HG03095 (cell line): ENCODE measurements around the gene CCNE1.

ENCODE experiments used
- ATAC-seq: cut with Tn5 transposase; IDR thresholded peaks from one replicate; pipeline ENCODE4 v1.9.1; 2021; ENCODE audit warnings: moderate library complexity; ENCODE audit not compliant: unreplicated experiment

Gene CCNE1

DNA sequence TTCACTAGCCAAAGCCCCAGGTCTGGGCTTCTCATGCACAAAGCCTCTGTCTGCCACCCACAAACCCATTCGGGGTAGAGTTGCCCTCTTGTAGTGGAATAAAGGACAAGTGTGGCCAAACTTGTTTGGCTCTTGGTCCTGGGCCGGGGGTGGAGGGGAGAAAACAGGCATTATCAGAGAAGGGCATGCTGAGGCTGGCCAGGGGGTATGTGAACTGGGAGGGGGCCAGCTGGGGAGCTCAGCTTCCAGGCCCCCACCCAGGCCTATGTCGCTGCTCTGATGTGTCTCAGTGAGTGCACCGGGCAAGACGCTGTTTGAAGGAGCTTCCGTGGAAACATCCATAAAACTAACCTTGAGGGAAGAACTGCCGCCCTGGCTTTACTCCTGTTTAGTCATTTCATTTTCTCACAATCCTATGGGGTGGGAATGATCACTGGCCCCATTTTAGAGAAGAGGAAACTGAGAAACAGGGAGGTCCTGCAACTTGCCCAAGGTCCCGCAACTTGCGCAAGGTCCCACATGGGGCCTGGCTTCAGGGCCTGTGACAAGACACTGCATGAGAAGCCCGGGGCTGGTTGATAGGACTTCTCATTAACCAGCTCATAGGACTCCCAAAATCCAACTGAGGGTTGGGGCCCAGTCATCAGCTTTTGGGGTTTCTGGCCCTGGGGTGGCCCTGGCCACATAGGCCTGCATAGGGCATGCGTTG, 30.8 kb downstream of the CCNE1 start:
- ATAC-seq: no peak

DNA sequence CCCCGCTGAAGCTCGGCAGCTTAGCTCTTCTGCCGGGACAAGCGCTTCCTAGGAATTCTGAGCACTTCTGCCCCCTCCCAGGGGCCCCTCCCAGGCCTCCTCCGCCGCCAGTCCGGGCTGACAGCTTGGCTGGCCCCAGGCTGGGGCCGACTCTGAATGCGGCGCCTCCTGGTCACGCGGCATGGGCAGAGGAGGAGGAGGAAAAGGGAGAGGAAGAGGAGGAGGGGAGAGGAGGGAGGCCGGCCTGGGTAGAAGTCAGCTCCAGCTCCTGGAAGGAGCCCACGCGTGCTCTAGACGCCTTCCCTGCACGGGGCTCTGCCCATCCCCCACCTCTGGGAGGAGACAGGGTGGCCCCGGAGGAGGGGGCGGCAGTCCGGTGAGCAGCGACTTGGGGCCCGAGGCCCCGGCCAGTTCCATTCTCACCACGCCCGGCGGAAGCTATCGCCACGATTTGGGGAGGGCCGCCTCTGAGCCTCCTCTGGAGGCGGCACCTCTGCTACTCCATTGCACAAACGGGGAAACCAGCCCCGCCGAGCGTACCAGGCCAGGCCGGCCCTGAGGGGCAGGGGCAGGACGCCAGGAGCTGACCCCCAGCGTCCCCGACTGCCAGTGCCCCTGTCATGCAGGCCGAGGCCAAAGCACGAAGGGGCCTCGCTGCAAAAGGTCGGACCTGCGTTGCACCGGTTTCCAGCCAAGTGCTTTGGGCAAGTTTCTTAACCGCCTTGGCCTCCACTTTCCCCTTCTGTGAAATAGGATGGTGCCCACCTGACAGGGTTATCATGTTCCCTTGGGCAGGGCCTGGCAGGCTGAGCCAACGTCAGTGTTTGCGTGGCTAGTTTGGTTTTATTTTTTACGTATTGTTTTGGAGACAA, 31.6 kb downstream of the CCNE1 start:
- no peak for ATAC-seq

DNA sequence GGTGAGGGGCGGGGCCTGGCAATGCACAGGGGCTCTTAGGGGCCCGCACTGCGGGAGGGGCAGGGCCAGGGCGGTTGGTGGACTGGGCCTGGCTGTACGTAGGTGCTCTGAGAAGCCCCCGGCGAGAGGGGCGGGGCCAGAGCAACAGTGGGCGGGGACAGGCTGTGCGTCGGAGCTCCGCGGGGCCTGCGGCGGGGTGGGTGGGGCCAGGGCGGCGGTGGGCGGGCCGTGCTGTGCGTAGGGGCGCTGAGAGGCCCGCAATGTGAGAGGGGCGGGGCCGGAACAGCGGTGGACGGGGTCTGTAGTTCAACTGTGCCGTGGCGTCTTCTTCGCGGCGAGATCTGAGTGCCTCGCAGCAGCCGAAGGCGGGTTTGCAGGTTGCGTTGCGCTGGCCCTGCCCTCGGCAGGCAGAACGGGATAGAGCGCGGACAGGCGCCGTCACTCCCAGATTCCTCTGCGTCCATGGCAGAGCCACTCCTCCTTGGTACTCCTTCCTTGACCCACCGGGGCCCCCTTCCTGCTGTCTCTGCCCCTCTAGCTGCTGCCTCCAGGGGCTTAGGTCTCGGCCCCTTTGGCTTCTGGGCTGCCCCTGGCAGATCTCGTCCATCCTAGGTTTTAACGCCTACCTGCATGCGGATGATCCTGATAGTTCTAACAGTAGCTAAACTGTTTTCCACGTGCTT, 33.2 kb downstream of the CCNE1 start:
- ATAC-seq: peak; percentile 69

DNA sequence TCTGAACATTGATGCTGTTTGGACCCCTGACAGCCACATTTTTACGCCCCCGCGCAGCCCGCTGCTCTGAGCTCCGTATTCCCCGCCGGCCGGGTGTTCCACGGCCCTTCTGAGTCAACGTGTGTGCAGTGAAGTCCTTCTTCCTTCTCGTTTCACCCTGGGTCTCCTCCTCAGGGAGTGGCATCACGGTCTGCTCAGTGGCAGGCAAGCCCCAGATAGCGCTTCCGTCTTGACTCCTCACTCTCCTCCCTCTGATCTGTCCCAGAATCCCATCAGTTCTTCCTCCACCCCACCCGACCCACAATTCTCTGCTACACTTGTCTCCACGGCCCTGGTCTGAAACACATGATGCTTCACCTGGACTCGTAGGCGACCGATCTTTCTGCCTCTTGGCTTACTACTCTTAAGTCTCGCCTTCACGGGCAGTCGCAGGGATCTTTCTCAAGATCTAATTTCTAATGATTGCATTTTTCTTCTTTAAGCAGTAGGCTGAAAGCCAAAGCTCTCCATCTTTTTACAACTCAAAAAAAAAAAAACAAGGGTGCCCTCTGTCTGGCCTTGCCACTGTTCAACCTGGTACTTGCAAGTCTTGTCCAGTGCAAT, 33.9 kb downstream of the CCNE1 start:
- ATAC-seq: no peak

DNA sequence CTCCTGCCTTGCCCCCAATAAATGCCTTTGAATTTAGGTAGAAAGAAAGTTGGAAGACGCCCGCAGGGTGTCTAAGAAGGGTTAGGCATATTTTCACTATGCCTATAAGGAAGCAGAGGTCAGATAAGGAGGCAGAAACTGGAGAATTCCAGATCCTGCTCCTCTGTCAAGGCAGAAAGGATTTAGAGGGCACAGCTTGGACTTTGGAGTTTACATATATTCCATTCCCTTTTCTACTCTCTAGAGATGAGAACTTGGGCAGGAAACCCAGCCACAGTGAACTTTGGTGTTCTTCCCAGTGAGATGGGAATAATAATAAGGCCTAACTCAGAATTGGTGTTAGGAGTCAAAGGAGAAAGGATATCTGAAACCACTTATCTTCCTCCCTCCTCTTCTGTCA, 37.4 kb downstream of the CCNE1 start:
- no peak for ATAC-seq

DNA sequence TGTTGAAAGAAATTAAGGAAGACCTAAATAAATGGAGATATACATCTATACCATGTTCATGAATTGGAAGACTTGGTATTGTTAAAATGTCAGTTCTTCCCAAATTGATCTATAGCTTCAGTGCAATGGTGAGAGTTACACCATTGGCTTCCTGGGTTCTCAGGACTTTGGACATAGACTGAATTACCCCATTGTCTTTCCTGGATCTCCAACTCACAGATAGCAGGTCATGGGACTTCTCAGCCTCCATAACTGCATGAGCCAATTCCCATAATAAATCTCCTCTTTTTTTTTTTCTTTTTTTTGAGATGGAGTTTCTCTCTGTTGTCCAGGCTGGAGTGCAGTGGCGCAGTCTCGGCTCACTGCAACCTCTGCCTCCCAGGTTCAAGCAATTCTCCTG, 38.7 kb downstream of the CCNE1 start:
- ATAC-seq: no peak

DNA sequence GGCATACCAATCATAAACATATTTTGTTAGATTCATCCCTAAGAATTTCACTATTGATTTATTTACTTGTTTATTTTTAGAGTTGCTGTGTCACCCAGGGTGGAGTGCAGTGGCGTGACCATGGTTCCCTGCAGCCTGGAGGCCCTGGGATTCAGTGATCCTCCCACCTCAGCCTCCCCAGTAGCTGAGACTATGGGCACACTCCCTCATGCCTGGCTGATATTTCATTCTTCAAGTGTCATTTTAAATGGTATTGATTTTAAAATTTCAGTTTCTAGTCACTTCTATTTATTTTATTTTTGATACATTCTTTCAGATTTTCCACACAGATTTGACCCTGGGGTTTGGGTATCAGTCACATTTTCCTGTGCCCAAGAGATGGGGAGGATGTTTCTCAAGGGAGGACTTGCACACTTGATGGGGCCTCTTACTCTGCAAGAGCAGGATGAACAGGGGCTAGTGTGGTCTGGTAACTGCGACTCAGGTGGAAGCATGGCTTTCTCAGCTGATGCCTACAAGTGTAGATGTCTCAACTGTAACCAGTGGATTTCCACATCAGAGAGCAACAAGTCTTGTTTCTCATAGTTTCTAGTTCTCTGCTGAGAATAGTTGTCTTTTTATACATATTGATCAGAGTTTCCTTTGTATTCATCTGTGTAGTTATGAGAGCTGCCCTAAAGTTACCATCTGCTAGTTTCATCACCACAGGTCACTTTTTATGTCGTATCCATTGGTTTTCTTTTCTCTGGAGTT, 40.2 kb downstream of the CCNE1 start:
- peak; percentile 73 for ATAC-seq

DNA sequence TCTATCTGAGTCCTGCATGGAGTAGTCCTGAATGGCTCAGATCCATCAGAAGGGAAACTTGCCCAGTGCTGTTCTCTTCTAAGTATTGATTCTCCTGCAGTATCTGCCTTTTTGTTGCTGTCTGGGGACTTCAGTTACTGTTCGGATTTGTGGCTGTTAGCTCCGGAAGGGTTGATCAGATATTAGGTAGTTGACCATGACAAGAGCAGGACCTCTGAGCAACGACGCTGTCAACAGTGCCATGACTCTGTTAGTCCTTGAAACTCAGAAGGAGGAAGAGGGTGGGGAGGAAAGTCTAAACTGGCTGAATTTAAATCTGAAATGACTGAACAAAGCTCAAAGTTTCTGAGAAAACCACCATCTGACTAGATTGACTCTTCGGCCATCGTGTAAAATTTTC, 42.2 kb downstream of the CCNE1 start:
- ATAC-seq: no peak

DNA sequence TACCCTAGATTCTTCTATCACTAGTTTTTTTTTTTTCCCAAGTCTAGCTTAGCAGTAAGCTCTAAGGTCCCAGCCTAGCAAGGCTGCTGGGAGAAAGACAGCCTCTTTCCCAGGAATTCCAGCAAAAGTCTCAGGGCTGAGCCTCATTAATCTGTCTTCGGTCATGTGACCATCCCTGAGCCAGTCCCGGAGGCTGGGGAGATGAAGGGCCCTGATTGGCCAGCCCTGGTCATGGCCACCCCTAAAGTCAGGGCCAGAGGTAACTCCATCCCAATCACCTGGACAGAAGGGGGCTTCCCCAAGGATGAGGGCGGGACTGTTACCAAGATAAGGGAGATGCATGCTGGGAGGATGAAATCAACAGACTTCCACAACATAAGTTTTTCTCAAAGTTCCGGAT, 43.3 kb downstream of the CCNE1 start:
- ATAC-seq: no peak

DNA sequence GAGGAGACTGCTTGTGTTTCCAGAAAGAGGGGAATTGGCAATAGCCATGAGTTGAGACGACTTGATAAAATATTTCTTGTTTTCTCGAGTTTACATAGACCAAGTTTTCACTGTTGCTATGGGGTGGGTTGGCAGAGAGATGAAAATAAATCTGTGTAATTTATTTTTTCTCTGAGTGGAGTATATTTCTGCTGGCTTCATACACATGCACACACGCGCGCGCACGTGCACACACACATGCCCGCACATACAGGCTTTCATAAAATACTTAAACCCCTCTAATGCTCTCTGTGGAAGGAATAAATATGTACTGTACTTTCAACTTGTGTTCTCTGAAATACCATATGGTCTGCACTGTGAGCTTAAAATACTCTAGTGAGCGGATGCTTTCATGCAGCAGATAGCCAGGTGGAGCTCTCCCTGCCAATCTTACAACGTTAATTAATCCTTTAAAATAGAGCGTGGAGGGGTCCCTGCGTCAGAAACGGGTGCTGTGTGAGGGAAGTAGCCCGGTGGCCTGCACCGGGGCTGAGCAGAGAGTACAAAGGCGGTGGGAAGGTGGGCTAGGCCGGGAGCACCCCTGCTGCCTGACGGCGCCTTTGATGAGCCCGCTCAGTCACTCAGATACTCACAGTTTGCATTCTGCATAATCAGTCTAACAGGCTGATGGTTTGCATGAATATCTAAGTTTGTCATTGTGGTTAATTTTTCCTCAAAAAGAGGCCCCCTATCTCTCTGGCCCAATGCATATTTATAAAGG, 44.1 kb downstream of the CCNE1 start:
- ATAC-seq: no peak

DNA sequence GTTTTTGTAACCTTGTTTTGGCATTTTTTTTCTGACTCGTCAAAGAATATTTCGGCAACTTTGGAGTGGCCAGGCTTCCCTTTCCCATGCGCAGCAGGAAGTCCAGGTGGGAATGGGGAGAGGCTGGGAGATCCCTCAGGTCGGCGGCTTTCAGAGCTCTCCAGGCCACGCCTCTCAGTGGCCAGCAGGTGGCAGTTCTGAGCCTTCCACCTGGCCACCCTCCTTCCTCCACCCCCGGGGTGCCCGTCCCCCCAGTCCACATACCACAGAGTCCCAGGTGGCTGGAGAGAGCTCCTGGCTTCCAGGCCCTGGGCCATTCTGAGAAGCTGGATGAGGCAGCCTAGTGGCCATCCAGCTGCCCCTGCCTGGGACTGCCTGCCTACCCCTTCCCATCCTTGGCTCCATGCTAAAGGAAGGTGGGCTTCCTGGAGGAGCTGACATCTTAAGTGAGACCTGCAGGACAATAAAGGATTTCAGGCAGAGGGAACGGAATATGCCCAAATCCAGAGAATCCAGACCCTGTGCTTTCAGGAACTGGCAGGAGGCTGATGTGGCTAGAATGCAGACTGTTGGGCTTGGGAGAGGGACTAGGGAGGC, 46.3 kb downstream of the CCNE1 start:
- ATAC-seq: no peak

DNA sequence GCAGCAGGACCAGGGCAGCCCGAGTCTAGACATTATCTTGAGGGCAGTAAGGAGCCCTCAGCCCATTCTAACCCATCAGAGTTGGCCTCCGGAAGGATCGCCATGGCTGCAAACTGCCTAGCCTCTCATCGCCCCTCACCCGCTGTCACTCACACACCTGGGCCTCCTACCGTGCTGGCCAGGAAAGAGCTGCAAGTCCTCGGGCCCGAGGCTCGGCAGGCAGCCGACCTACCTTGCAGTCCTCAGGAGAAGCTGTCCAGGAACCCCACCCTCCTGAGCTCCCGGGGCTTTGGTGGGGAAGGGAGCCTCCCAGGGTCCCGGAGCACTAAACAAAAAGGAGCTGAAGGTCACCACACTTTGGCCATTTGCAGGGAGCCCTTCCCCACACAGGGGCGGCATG, 46.8 kb downstream of the CCNE1 start:
- no peak for ATAC-seq

DNA sequence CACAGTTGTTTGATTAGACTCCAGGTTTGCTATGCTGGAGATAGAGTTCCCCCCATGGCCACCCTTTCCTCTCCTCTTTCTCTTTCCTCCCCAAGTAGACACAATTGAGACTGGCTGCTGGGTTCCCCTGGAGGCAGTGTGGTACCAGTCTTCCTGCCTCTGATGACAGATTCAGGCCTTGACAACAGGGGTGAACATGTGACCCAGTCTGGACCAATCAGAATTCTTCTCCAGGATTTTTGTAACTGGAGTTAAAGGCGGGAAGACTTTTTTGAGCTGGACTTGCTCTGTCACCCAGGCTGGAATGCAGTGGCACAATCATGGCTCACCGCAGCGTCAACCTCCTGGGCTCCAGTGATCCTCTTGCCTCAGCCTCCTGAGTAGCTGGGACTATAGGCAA, 48.7 kb downstream of the CCNE1 start:
- ATAC-seq: no peak

DNA sequence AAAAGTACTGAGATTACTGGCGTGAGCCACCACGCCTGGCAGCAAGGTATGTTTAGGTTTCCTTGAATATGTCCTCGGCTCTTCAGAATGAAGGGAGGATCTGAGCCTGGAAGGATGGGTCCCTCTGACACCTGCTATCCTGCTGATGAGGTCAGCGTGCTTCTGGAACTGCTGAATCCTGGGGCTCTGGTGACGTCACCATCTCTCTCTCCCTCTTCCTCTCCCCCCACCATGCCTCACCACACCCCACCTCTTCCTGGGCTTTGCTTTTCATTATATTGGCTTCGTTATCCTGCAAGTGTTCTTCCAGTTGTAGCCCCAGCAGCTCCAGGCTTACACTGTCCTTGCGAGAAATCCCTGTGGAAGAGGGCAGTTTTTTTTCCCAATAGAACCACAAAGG, 49.8 kb downstream of the CCNE1 start:
- no peak for ATAC-seq

DNA sequence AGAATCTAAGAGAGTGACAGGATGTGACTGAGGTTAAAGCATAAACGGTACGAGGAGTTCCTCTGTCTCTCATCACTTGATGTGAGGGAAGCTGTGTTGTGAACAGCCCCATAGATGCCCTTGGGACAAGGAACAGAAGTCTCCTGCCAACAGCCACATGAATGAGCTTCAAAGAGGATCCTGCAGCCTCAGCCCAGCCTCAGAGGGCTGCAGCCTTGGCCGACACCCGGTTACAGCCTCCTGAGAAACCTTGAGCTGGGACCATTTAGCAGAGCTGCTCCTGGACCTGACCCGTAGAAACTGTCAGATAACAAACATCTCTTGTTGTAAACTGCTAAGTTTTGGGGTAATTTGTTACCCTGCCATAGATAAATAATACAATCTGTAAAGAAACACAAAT, 54.2 kb downstream of the CCNE1 start:
- ATAC-seq: no peak

DNA sequence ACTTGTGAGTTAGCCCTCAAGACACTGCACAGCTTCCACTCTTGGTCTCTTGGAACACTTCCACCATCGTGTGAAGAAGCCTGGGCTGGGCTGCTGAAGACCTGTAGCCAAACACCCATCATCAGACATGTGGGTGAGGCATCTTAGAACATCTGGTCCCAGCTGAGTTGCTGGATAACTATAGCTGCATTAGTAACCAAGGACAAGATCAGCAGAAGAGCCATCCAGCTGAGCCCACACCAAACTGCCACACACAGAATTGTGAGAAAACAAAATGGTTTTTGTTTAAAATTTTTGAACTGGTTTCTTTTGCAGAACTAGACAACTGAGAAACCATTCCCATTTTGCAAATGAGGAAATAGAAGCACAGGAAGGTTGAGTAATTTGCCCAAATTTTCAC, 56.2 kb downstream of the CCNE1 start:
- no peak for ATAC-seq

DNA sequence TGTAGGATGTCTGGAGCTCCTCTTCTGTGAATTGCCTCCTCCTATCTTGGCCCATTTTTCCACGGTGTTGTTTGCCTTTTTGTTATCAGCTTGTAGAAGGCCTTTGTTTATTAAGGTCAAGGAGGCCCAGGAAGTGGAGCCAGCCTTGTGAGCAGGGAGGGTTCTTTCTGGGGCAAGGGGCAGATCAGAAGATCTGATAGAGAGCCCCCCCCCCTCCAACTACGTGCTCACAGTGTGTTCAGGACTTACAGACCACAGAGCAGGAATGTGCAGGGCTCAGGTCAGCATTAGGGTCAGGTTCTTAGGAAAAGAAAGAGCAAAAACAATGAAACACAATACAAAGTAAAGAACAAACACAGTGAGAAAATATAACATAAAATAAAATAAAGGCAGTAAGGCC, 59.4 kb downstream of the CCNE1 start:
- no peak for ATAC-seq

DNA sequence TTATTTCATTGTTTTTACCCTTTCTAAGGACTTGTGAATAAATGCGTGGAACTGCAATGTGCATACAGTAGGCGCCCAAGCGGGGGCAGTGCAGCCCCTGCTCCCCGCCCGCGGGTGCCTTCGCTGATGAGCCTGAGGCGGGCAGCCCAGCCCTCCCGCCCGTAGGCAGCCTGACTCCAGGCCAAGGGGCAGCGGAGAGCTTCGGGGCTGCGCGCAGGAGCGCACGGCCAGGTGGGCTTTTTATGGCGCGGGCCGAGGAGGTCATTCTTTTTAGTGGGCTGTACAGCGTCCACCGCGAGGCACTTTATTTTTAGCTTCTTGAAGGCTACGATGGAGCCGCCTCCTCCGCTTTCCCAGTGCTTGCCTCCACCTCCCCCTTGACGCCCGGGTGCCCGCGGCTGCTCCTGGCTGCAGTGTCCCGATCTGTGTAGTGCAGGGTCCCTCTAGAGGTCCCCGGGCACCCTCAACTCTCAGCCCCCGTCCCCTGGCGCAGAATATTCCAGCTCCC, 60.5 kb downstream of the CCNE1 start:
- no peak for ATAC-seq

DNA sequence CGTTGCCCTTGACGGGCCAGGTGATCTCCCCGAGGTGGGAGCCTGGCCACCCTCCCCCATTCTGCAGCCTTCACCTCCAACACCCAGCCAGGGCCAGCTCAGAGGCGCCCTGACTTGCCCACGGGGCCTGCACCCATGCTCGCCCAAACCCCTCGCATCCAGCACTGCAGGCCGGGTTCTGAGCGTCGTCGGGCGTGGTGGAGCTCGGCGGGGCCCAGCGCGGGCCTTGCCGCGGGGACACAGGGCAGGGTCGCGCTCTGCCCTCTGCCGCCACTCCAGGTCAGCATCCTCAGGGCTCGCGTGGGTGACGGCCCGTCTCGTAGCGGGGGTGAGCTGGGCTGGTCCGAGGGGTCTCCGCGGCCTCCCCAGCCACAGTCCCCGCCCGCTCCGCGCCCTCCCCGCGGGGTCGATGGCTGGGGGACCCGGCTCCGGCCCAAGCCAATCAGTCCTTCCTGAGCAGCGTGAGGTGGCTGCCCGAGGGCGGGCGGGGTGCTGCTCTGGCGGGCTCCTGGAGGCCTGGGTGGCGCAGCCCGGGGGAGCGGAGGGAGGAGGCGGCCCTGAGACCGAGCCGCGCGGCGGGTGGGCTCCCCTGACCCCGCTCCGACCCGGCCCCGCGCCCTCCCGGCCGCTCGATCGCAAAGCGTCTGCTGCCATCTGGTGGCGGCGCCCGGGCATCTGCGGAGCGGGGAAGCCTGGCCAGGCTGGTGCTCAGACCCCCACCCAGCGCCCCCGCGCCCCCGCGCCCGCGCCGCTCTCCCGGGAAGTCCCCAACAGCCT, 61.4 kb downstream of the CCNE1 start:
- ATAC-seq: no peak
